Neural progenitor cell (in vitro differentiated cells): ENCODE data around the gene PEPD. TPM values are rescaled to one million over a fixed set of nuclear protein-coding genes. Genes with fewer than 3 reads are reported as not detected.
A peak's percentile ranks its signal among the peaks of the same experiment; 100 is the strongest.

ENCODE experiments used
- DNase-seq: peaks from one replicate; pipeline ENCODE4 v3.0.0-alpha.2; 2016; ENCODE audit warnings: low spot score
- H2AFZ ChIP-seq: fragments of 200-600 bp; sonication (generic); replicated peaks from 2 replicates; pipeline ENCODE4 v1.6.1; 2016; ENCODE audit warnings: antibody characterized with exemption
- H3F3A ChIP-seq: fragments of 200-600 bp; sonication (generic); 2 replicates; pipeline ENCODE4 v1.6.1; 2016; ENCODE audit warnings: antibody characterized with exemption, low read depth
- H3K27ac ChIP-seq: fragments of 200-600 bp; sonication (generic); 2 replicates; pipeline ENCODE4 v1.5.1; 2016; ENCODE audit warnings: mild to moderate bottlenecking
- H3K27me3 ChIP-seq: fragments of 200-600 bp; sonication (generic); 2 replicates; pipeline ENCODE4 v1.6.1; 2016; ENCODE audit warnings: mild to moderate bottlenecking, moderate library complexity
- H3K36me3 ChIP-seq: fragments of 200-600 bp; sonication (generic); 2 replicates; pipeline ENCODE4 v1.5.1; 2016
- H3K4me1 ChIP-seq: fragments of 200-600 bp; sonication (generic); 2 replicates; pipeline ENCODE4 v1.6.1; 2016; ENCODE audit warnings: mixed run types
- H3K4me2 ChIP-seq: fragments of 200-600 bp; sonication (generic); 2 replicates; pipeline ENCODE4 v1.6.1; 2016
- H3K4me3 ChIP-seq: fragments of 200-600 bp; sonication (generic); 2 replicates; pipeline ENCODE4 v1.5.1; 2016
- H3K79me2 ChIP-seq: fragments of 200-600 bp; sonication (generic); 2 replicates; pipeline ENCODE4 v1.6.1; 2016; ENCODE audit warnings: low read depth
- H3K9ac ChIP-seq: fragments of 200-600 bp; sonication (generic); 2 replicates; pipeline ENCODE4 v1.6.1; 2016
- H3K9me3 ChIP-seq: fragments of 200-600 bp; sonication (generic); 2 replicates; pipeline ENCODE4 v1.5.1; 2016; ENCODE audit warnings: low read depth
- H4K20me1 ChIP-seq: fragments of 200-600 bp; sonication (generic); 2 replicates; pipeline ENCODE4 v1.6.1; 2016; ENCODE audit warnings: low read depth
- H3K27ac Mint-ChIP-seq: 3 replicates; pipeline ENCODE4 v1.8.0; 2021; ENCODE audit warnings: mixed read lengths
- H3K27me3 Mint-ChIP-seq: 2 replicates; pipeline ENCODE4 v1.8.0; 2022; ENCODE audit warnings: low read depth, mild to moderate bottlenecking, inconsistent platforms, moderate library complexity, mixed read lengths; ENCODE audit not compliant: insufficient read depth
- H3K36me3 Mint-ChIP-seq: 3 replicates; pipeline ENCODE4 v1.8.0; 2021; ENCODE audit warnings: mixed read lengths
- H3K4me1 Mint-ChIP-seq: 3 replicates; pipeline ENCODE4 v1.8.0; 2021; ENCODE audit warnings: mixed read lengths
- H3K4me3 Mint-ChIP-seq: 3 replicates; pipeline ENCODE4 v1.8.0; 2021; ENCODE audit warnings: mild to moderate bottlenecking, moderate library complexity, mixed read lengths
- H3K9me3 Mint-ChIP-seq: 3 replicates; pipeline ENCODE4 v1.8.0; 2020; ENCODE audit warnings: mixed read lengths
- CTCF ChIP-seq: fragments of 200-600 bp; sonication (generic); IDR thresholded peaks from 2 replicates; pipeline ENCODE4 v1.5.1; 2017; ENCODE audit warnings: antibody characterized with exemption, mild to moderate bottlenecking
- EZH2 ChIP-seq: fragments of 200-600 bp; sonication (generic); IDR thresholded peaks from 2 replicates; pipeline ENCODE4 v1.6.1; 2017; ENCODE audit warnings: antibody characterized with exemption, mild to moderate bottlenecking, moderate library complexity
- EZH2phosphoT487 ChIP-seq: fragments of 200-600 bp; sonication (generic); IDR thresholded peaks from 2 replicates; pipeline ENCODE4 v1.6.1; 2017; ENCODE audit warnings: antibody characterized with exemption
- total RNA-seq: library from RNA; depleted of rRNA; stranded (reverse); fragments of >200 nt; gene quantifications from 2 replicates; pipeline ENCODE4 v1.2.3, GENCODE V29; 2015; ENCODE audit warnings: low replicate concordance

Gene PEPD
- total RNA-seq, result 47.0 and 55.1 TPM in 2 replicates

- Histone ChIP-seq H3K9ac (peak within 1 kb of the TSS; percentile 67), H3K79me2 (peaks cover 28% of the 10 kb centered on the region), H3K27ac (no peak within 1 kb of the TSS), H4K20me1 (no peaks in the 10 kb centered on the region), H3K4me3 (peak within 1 kb of the TSS; percentile 88), H3K9me3 (no peaks in the 10 kb centered on the region), H2AFZ (peak within 1 kb of the TSS; percentile 46), H3K27me3 (no peaks in the 10 kb centered on the region), H3F3A (peaks cover 14% of the 10 kb centered on the region), H3K4me1 (peaks cover 30% of the 10 kb centered on the region), H3K36me3 (no peaks in the 10 kb centered on the region), H3K4me2 (peak within 1 kb of the TSS; percentile 98)
- DNase-seq, result peak; percentile 97
- no peak for TF ChIP-seq EZH2phosphoT487
- no peak for TF ChIP-seq EZH2
- no peak for TF ChIP-seq CTCF
- H3K27me3 Mint-ChIP-seq, result peaks cover 8% of the 10 kb centered on the region
- H3K27ac Mint-ChIP-seq, result peak within 1 kb of the TSS; percentile 62
- H3K4me1 Mint-ChIP-seq, result peaks cover 26% of the 10 kb centered on the region
- H3K36me3 Mint-ChIP-seq, result no peaks in the 10 kb centered on the region
- peak within 1 kb of the TSS; percentile 95 for H3K4me3 Mint-ChIP-seq
- no peaks in the 10 kb centered on the region for H3K9me3 Mint-ChIP-seq
These were observed at the start of gene PEPD for GRCh38 chr19:33521480-33522370. Gene PEPD, minus strand, starts transcription at chr19:33521791. Its CDS starts 31 bp downstream, at chr19:33521760.

DNA sequence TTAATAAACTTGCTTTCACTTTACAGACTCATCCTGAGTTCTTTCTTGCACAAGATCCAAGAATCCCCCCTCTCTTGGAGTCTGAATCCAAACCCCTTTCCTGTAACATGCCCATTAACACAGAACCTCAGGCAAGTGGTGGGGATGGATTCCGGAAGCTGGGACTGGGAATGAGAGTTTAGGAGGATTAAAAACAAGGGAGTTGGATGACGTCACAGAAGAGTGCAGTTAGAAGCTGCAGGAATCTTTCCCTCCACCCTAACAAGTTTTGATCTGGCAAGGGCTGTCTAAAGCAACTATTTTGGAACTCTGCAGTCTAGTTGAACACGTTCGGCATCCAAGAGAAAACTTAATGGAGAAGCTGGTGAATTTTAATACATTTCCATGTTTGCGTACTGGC is 48.2 kb upstream of the PEPD start:
- Histone ChIP-seq H3K9ac (no peak overlapping the region), H3K4me1 (peaks cover 29% of the 10 kb centered on the region), H3K9me3 (no peaks in the 10 kb centered on the region), H3K79me2 (no peaks in the 10 kb centered on the region), H3K36me3 (no peaks in the 10 kb centered on the region), H3K4me2 (peak overlapping the region; percentile 82), H3F3A (peaks cover 10% of the 10 kb centered on the region), H4K20me1 (no peaks in the 10 kb centered on the region), H3K27me3 (no peaks in the 10 kb centered on the region), H3K27ac (peak overlapping the region; percentile 70), H2AFZ (peak overlapping the region; percentile 94), H3K4me3 (peak overlapping the region; percentile 28)
- Mint-ChIP-seq H3K9me3 (peaks cover 20% of the 10 kb centered on the region), H3K36me3 (peaks cover 2% of the 10 kb centered on the region), H3K4me3 (peak overlapping the region; percentile 47), H3K4me1 (peaks cover 35% of the 10 kb centered on the region), H3K27ac (peak overlapping the region; percentile 78), H3K27me3 (peaks cover 3% of the 10 kb centered on the region)
- peak; percentile 34 for DNase-seq
- TF ChIP-seq CTCF, result no peak
- no peak for TF ChIP-seq EZH2
- TF ChIP-seq EZH2phosphoT487, result no peak

- H2AFZ ChIP-seq, result no peak overlapping the region
- no peak overlapping the region for H3K4me3 ChIP-seq
- peaks cover 2% of the 10 kb centered on the region for H3K27me3 Mint-ChIP-seq
- no peak overlapping the region for H3K4me2 ChIP-seq
- H3K79me2 ChIP-seq, result no peaks in the 10 kb centered on the region
- H3K9me3 Mint-ChIP-seq, result peaks cover 10% of the 10 kb centered on the region
- H3K27ac Mint-ChIP-seq, result no peak overlapping the region
- H3K27ac ChIP-seq, result no peak overlapping the region
- no peaks in the 10 kb centered on the region for H3K27me3 ChIP-seq
- H3K36me3 ChIP-seq, result no peaks in the 10 kb centered on the region
- H3K4me1 Mint-ChIP-seq, result peaks cover 35% of the 10 kb centered on the region
- TF ChIP-seq EZH2phosphoT487, result no peak
- no peak for TF ChIP-seq EZH2
- no peak for TF ChIP-seq CTCF
- peaks cover 29% of the 10 kb centered on the region for H3K4me1 ChIP-seq
- DNase-seq, result no peak
- H3K9me3 ChIP-seq, result no peaks in the 10 kb centered on the region
- H3K9ac ChIP-seq, result no peak overlapping the region
- H3K4me3 Mint-ChIP-seq, result no peak overlapping the region
- peaks cover 10% of the 10 kb centered on the region for H3F3A ChIP-seq
- H3K36me3 Mint-ChIP-seq, result no peaks in the 10 kb centered on the region
- no peaks in the 10 kb centered on the region for H4K20me1 ChIP-seq
These were observed 47.1 kb upstream of the PEPD start for GRCh38 chr19:33568706-33569105.
